ENCODE data around the gene RUNX3.

RUNX3 gene

GRCh38 chr1:24963099-24963872, 33.2 kb upstream of the RUNX3 start:
- DNase-seq (ENCODE audit: low read depth, low spot score), result no peak

- DNase-seq (ENCODE audit: low read depth, low spot score), result no peak
Observed at GRCh38 chr1:24961961-24962861, 32.1 kb upstream of the RUNX3 start.

GRCh38 chr1:24961334-24961733, 31.3 kb upstream of the RUNX3 start:
- no peak for DNase-seq (ENCODE audit: low read depth, low spot score)

- no peak for DNase-seq (ENCODE audit: low read depth, low spot score)
Observed at GRCh38 chr1:24960071-24960801, 30.2 kb upstream of the RUNX3 start.

- no peak for DNase-seq (ENCODE audit: low read depth, low spot score)
Observed at GRCh38 chr1:24959623-24959975, 29.5 kb upstream of the RUNX3 start.

- DNase-seq (ENCODE audit: low read depth, low spot score), result no peak
Observed at GRCh38 chr1:24958766-24959622, 28.9 kb upstream of the RUNX3 start.

- DNase-seq (ENCODE audit: low read depth, low spot score), result no peak
Observed at GRCh38 chr1:24957808-24958752, 28.0 kb upstream of the RUNX3 start.

- no peak for DNase-seq (ENCODE audit: low read depth, low spot score)
Observed at GRCh38 chr1:24957016-24957807, 27.1 kb upstream of the RUNX3 start.

GRCh38 chr1:24955779-24956365, 25.8 kb upstream of the RUNX3 start:
- no peak for DNase-seq (ENCODE audit: low read depth, low spot score)

GRCh38 chr1:24955161-24955560, 25.1 kb upstream of the RUNX3 start:
- no peak for DNase-seq (ENCODE audit: low read depth, low spot score)

GRCh38 chr1:24954631-24955030, 24.6 kb upstream of the RUNX3 start:
- no peak for DNase-seq (ENCODE audit: low read depth, low spot score)

- no peak for DNase-seq (ENCODE audit: low read depth, low spot score)
Observed at GRCh38 chr1:24954022-24954421, 23.9 kb upstream of the RUNX3 start.

GRCh38 chr1:24952413-24952841, 22.4 kb upstream of the RUNX3 start:
- DNase-seq (ENCODE audit: low read depth, low spot score), result no peak

- no peak for DNase-seq (ENCODE audit: low read depth, low spot score)
Observed at GRCh38 chr1:24951810-24952412, 21.8 kb upstream of the RUNX3 start.

- no peak for DNase-seq (ENCODE audit: low read depth, low spot score)
Observed at GRCh38 chr1:24951337-24951736, 21.3 kb upstream of the RUNX3 start.

GRCh38 chr1:24949331-24949881, 19.3 kb upstream of the RUNX3 start:
- no peak for DNase-seq (ENCODE audit: low read depth, low spot score)

- DNase-seq (ENCODE audit: low read depth, low spot score), result no peak
Observed at GRCh38 chr1:24948079-24948827, 18.2 kb upstream of the RUNX3 start.
